ENCODE results near the gene MUC13.
"Not testable (repeated sequence)": the region's sequence is repeated elsewhere in the genome, so short reads cannot be mapped to it uniquely, and the experiment has no call there.

The MUC13 gene

DNA sequence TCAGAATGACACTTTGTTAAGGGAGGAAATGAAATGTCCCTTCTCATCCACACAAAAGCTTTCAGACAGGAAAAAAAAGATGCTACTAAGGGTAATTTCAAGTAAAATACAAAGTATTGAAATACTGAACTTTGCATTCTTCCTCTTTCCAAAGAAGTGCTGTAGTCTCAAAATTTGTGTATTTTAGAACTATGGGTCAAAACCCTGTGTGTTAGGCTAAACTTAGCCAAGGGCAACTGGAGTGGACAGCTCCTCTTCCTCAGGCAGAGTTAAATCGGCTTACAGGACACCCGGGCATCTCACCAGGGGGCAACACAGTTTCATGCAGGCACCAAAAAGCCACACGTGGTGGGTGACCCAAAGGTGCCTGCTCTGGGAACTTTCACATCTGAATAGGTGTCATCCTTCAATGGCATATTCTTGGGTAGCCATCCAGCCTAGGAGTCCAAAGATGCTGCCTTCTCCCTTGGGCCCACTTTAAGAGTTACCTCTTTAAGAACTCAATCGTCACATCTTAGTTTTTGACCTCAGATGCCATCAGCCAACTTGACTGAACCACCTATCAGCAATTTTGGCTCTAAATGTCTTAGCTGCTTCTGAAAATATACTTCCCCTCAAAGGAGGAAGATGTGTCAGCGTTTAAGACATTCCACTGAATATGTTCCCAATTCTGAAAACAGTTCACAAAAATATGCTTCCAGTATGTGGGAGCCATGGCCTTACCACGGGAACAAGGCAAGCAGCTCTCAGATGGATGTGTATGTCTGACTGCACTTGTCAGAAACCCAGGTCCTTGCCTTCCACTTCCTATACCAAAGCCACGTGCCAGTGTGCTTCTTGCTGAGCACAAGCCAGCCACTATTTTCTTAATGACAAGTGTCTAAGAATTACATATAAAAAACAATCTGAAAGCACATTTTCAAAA, 32.2 kb upstream of the MUC13 start:
- H3K27me3 ChIP-seq (ENCODE audit: control insufficient read depth, insufficient read depth, low read length) = no peaks in the 10 kb centered on the region
- H3K4me3 ChIP-seq (ENCODE audit: low read length) = no peak overlapping the region
- no CpG with 5 or more reads among the region's 7 CpGs for whole genome bisulfite sequencing (ENCODE audit: insufficient coverage, insufficient read length)
- no peak overlapping the region for H3K27ac ChIP-seq (ENCODE audit: low read length)
- no peak for DNase-seq (ENCODE audit: low read depth, low spot score)
- no peaks in the 10 kb centered on the region for H3K4me1 ChIP-seq (ENCODE audit: control insufficient read depth, insufficient read depth, low read length)
- H3K9me3 ChIP-seq (ENCODE audit: control insufficient read depth, insufficient read depth, low read length) = no peaks in the 10 kb centered on the region
- no peaks in the 10 kb centered on the region for H3K36me3 ChIP-seq (ENCODE audit: control insufficient read depth, insufficient read depth, low read length)

- H3K9me3 ChIP-seq (ENCODE audit: control insufficient read depth, insufficient read depth, low read length) = no peaks in the 10 kb centered on the region
- no CpG with 5 or more reads among the region's 1 CpG for WGBS (ENCODE audit: insufficient coverage, insufficient read length)
- H3K4me3 ChIP-seq (ENCODE audit: low read length) = no peak overlapping the region
- H3K27me3 ChIP-seq (ENCODE audit: control insufficient read depth, insufficient read depth, low read length) = no peaks in the 10 kb centered on the region
- no peak overlapping the region for H3K27ac ChIP-seq (ENCODE audit: low read length)
- no peaks in the 10 kb centered on the region for H3K36me3 ChIP-seq (ENCODE audit: control insufficient read depth, insufficient read depth, low read length)
- DNase-seq (ENCODE audit: low read depth, low spot score) = no peak
- H3K4me1 ChIP-seq (ENCODE audit: control insufficient read depth, insufficient read depth, low read length) = no peaks in the 10 kb centered on the region
Observed at GRCh38 chr3:124965413-124965812, 30.9 kb upstream of the MUC13 start.

DNA sequence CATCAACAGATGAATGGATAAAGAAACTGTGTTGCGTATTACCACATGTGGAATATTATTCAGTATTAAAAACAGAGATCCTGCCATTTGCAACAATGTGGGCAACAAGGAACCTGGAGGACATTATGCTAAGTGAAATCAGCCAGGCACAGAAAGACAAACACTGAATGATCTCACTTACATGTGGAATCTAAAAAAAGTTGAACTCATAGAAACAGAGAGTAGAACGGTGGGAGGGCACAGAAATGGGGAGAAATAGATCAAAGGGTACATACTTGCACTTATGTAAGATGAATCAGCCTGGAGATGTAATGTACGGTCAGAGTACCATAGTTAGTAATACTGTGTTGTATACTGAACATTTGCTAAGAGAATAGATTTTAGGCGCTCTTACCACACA, 29.8 kb upstream of the MUC13 start:
- Histone ChIP-seq H3K4me1 (ENCODE audit: control insufficient read depth, insufficient read depth, low read length) (no peaks in the 10 kb centered on the region), H3K27ac (ENCODE audit: low read length) (no peak overlapping the region), H3K9me3 (ENCODE audit: control insufficient read depth, insufficient read depth, low read length) (no peaks in the 10 kb centered on the region), H3K36me3 (ENCODE audit: control insufficient read depth, insufficient read depth, low read length) (no peaks in the 10 kb centered on the region), H3K27me3 (ENCODE audit: control insufficient read depth, insufficient read depth, low read length) (no peaks in the 10 kb centered on the region), H3K4me3 (ENCODE audit: low read length) (no peak overlapping the region)
- WGBS (ENCODE audit: insufficient coverage, insufficient read length) = no CpG with 5 or more reads among the region's 4 CpGs
- DNase-seq (ENCODE audit: low read depth, low spot score) = no peak

- H3K4me1 ChIP-seq (ENCODE audit: control insufficient read depth, insufficient read depth, low read length) = no peaks in the 10 kb centered on the region
- H3K4me3 ChIP-seq (ENCODE audit: low read length) = no peak overlapping the region
- no peaks in the 10 kb centered on the region for H3K27me3 ChIP-seq (ENCODE audit: control insufficient read depth, insufficient read depth, low read length)
- DNase-seq (ENCODE audit: low read depth, low spot score) = no peak
- H3K9me3 ChIP-seq (ENCODE audit: control insufficient read depth, insufficient read depth, low read length) = no peaks in the 10 kb centered on the region
- WGBS (ENCODE audit: insufficient coverage, insufficient read length) = no CpG with 5 or more reads among the region's 3 CpGs
- no peak overlapping the region for H3K27ac ChIP-seq (ENCODE audit: low read length)
- no peaks in the 10 kb centered on the region for H3K36me3 ChIP-seq (ENCODE audit: control insufficient read depth, insufficient read depth, low read length)
Observed at GRCh38 chr3:124963755-124964154, 29.2 kb upstream of the MUC13 start.

- H3K9me3 ChIP-seq (ENCODE audit: control insufficient read depth, insufficient read depth, low read length) = no peaks in the 10 kb centered on the region
- WGBS (ENCODE audit: insufficient coverage, insufficient read length) = no CpG with 5 or more reads among the region's 2 CpGs
- DNase-seq (ENCODE audit: low read depth, low spot score) = no peak
- H3K36me3 ChIP-seq (ENCODE audit: control insufficient read depth, insufficient read depth, low read length) = no peaks in the 10 kb centered on the region
- H3K27ac ChIP-seq (ENCODE audit: low read length) = no peak overlapping the region
- H3K4me3 ChIP-seq (ENCODE audit: low read length) = no peak overlapping the region
- H3K27me3 ChIP-seq (ENCODE audit: control insufficient read depth, insufficient read depth, low read length) = no peaks in the 10 kb centered on the region
- no peaks in the 10 kb centered on the region for H3K4me1 ChIP-seq (ENCODE audit: control insufficient read depth, insufficient read depth, low read length)
Observed at GRCh38 chr3:124962403-124962940, 27.9 kb upstream of the MUC13 start.

DNA sequence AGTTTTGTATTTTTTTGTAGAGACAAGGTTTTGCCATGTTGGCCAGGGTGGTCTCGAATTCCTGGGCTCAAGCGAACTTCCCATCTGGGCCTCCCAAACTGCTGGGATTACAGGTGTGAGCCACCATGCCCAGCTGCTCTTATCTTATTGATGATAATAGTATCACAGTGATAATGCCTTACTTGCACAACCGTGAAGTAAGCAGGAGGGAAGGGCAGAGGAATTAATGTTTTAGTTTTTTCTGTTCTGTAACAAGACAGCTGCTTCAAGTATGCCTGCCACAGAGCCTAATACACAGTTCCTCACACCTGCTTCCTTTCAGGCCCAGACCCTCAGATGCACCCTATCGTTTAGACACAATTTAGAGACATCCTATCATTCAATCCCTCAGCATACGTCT, 26.1 kb upstream of the MUC13 start:
- H3K4me1 ChIP-seq (ENCODE audit: control insufficient read depth, insufficient read depth, low read length) = no peaks in the 10 kb centered on the region
- no peaks in the 10 kb centered on the region for H3K27me3 ChIP-seq (ENCODE audit: control insufficient read depth, insufficient read depth, low read length)
- DNase-seq (ENCODE audit: low read depth, low spot score) = no peak
- H3K27ac ChIP-seq (ENCODE audit: low read length) = no peak overlapping the region
- no peak overlapping the region for H3K4me3 ChIP-seq (ENCODE audit: low read length)
- WGBS (ENCODE audit: insufficient coverage, insufficient read length) = no CpG with 5 or more reads among the region's 5 CpGs
- no peaks in the 10 kb centered on the region for H3K9me3 ChIP-seq (ENCODE audit: control insufficient read depth, insufficient read depth, low read length)
- no peaks in the 10 kb centered on the region for H3K36me3 ChIP-seq (ENCODE audit: control insufficient read depth, insufficient read depth, low read length)

DNA sequence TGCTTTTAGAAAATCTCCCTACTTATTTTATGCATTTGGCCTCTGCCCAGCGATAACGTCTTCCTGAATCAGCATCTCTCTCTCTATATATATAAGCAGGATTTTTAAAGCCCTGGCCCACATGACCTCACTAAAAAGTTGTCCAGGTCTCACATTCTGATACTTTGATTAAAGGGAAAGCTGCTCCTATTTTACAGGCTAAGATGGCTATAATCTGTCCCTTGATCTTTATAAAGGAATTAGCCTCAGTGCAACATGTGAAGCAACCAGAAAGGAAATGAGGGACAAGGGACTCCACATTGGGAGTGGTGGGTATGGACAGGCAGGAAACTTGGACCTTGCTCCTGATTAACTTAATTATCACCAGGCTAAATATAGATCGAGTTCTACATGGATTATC, 25.6 kb upstream of the MUC13 start:
- H3K36me3 ChIP-seq (ENCODE audit: control insufficient read depth, insufficient read depth, low read length) = no peaks in the 10 kb centered on the region
- DNase-seq (ENCODE audit: low read depth, low spot score) = no peak
- H3K27me3 ChIP-seq (ENCODE audit: control insufficient read depth, insufficient read depth, low read length) = no peaks in the 10 kb centered on the region
- WGBS (ENCODE audit: insufficient coverage, insufficient read length) = no CpG with 5 or more reads among the region's 3 CpGs
- H3K4me1 ChIP-seq (ENCODE audit: control insufficient read depth, insufficient read depth, low read length) = no peaks in the 10 kb centered on the region
- H3K27ac ChIP-seq (ENCODE audit: low read length) = no peak overlapping the region
- no peaks in the 10 kb centered on the region for H3K9me3 ChIP-seq (ENCODE audit: control insufficient read depth, insufficient read depth, low read length)
- H3K4me3 ChIP-seq (ENCODE audit: low read length) = no peak overlapping the region

DNA sequence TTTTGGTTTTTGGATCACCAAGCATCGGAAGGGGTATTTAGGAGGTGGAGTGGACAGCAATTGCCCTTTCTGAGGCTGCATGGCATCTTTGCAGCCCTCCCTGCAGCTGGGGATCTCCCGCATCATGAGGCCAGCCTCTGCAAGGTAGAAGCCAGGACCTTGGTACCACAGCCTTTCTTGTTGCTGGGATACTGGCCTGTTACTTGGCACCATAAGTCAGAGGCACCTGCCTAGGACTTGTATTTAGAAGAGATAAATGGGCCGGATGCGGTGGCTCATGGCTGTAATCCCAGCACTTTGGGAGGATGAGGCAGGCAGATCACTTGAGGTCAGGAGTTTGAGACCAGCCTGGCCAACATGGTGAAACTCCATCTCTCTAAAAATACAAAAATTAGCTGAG, 23.4 kb upstream of the MUC13 start:
- H3K4me3 ChIP-seq (ENCODE audit: low read length); DNase-seq (ENCODE audit: low read depth, low spot score); H3K36me3 ChIP-seq (ENCODE audit: control insufficient read depth, insufficient read depth, low read length); H3K27me3 ChIP-seq (ENCODE audit: control insufficient read depth, insufficient read depth, low read length); H3K4me1 ChIP-seq (ENCODE audit: control insufficient read depth, insufficient read depth, low read length); H3K27ac ChIP-seq (ENCODE audit: low read length); H3K9me3 ChIP-seq (ENCODE audit: control insufficient read depth, insufficient read depth, low read length): not testable (repeated sequence)
- no CpG with 5 or more reads among the region's 4 CpGs for WGBS (ENCODE audit: insufficient coverage, insufficient read length)

GRCh38 chr3:124952282-124952855, 17.8 kb upstream of the MUC13 start:
- DNase-seq (ENCODE audit: low read depth, low spot score) = no peak
- no CpG with 5 or more reads among the region's 5 CpGs for WGBS (ENCODE audit: insufficient coverage, insufficient read length)
- no peak overlapping the region for H3K27ac ChIP-seq (ENCODE audit: low read length)

DNA sequence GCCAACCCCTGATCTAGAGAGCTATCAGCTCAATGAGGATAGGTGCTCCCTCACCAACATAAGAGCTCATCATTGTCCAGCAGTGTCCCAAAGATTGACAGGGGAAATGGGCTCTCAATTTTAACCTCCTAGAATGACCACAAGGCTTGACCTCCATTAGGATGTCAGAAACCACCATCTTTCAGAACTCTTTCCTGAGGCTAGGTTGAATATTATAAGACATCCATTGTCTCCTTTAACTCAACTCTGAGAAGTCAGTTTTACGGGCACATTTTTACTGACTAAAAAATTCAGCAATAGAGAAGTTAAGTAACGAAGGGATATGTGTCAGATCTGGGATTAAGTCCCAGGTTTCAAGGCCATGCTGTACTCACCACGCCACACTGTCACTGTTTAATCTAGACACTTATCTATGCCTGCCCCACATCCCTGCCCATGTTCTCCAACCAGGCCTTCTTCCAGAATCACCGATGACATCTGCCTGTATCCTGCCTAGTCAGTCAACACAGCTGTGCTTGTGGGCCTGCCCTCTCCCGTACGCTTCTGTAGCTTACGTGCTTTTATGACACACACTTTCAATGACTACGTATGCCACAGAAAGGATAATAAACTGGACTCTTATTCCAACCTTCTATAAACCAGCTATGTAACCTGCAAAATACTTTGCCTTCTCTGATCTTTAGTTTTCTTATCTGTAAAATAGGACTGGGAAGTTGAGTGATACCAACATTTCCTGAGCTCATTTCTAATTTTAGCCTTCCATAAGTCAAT, 17.1 kb upstream of the MUC13 start:
- no peak overlapping the region for H3K4me3 ChIP-seq (ENCODE audit: low read length)
- DNase-seq (ENCODE audit: low read depth, low spot score) = no peak

More at GRCh38 chr3:124952282-124952855, 17.8 kb upstream of the MUC13 start:
- Histone ChIP-seq H3K9me3 (ENCODE audit: control insufficient read depth, insufficient read depth, low read length) (no peaks in the 10 kb centered on the region), H3K36me3 (ENCODE audit: control insufficient read depth, insufficient read depth, low read length) (no peaks in the 10 kb centered on the region), H3K4me3 (ENCODE audit: low read length) (no peak overlapping the region), H3K27me3 (ENCODE audit: control insufficient read depth, insufficient read depth, low read length) (no peaks in the 10 kb centered on the region), H3K4me1 (ENCODE audit: control insufficient read depth, insufficient read depth, low read length) (no peaks in the 10 kb centered on the region)

More for the DNA sequence above, 17.1 kb upstream of the MUC13 start:
- Histone ChIP-seq H3K4me1 (ENCODE audit: control insufficient read depth, insufficient read depth, low read length) (no peaks in the 10 kb centered on the region), H3K27me3 (ENCODE audit: control insufficient read depth, insufficient read depth, low read length) (no peaks in the 10 kb centered on the region), H3K27ac (ENCODE audit: low read length) (no peak overlapping the region), H3K36me3 (ENCODE audit: control insufficient read depth, insufficient read depth, low read length) (no peaks in the 10 kb centered on the region), H3K9me3 (ENCODE audit: control insufficient read depth, insufficient read depth, low read length) (no peaks in the 10 kb centered on the region)
- WGBS (ENCODE audit: insufficient coverage, insufficient read length) = no CpG with 5 or more reads among the region's 8 CpGs
